Measurements from ENCODE around the gene TCERG1L.

Gene TCERG1L

GRCh38 chr10:131270461-131271190 lies 40.9 kb downstream of the TCERG1L start:
- no peak for TF ChIP-seq EGR1 (IDR thresholded peaks at IDR 0.05)
- TF ChIP-seq REST (IDR thresholded peaks at IDR 0.05; ENCODE audit: low read depth) = no peak
- no peak for TF ChIP-seq TAF1 (IDR thresholded peaks at IDR 0.05; ENCODE audit: low read depth)

GRCh38 chr10:131269776-131270460 lies 41.6 kb downstream of the TCERG1L start:
- no peak for TF ChIP-seq EP300 (IDR thresholded peaks at IDR 0.05; ENCODE audit: borderline replicate concordance)
- TF ChIP-seq EGR1 (IDR thresholded peaks at IDR 0.05) = no peak
- no peak for TF ChIP-seq MAX (IDR thresholded peaks at IDR 0.05)
- TF ChIP-seq TCF12 (IDR thresholded peaks at IDR 0.05; ENCODE audit: low read depth) = no peak
- no peak for TF ChIP-seq FOXM1 (IDR thresholded peaks at IDR 0.05; ENCODE audit: borderline replicate concordance, low read depth)
- TF ChIP-seq RAD21 (IDR thresholded peaks at IDR 0.05; ENCODE audit: low read depth) = no peak
- TF ChIP-seq USF1 (IDR thresholded peaks at IDR 0.05) = no peak
- TF ChIP-seq YY1 (IDR thresholded peaks at IDR 0.05; ENCODE audit: low read depth) = no peak
- no peak for TF ChIP-seq NFIC (IDR thresholded peaks at IDR 0.05)
- no peak for TF ChIP-seq ZBTB7A (IDR thresholded peaks at IDR 0.05; ENCODE audit: low read depth)
- no peak for TF ChIP-seq TEAD4 (IDR thresholded peaks at IDR 0.05)
- no peak for TF ChIP-seq REST (IDR thresholded peaks at IDR 0.05; ENCODE audit: low read depth)
- TF ChIP-seq TAF1 (IDR thresholded peaks at IDR 0.05; ENCODE audit: low read depth) = no peak
- no peak for TF ChIP-seq CREB1 (IDR thresholded peaks at IDR 0.05; ENCODE audit: low read depth)

GRCh38 chr10:131267814-131268095 lies 43.8 kb downstream of the TCERG1L start:
- no peak for TF ChIP-seq ZBTB7A (IDR thresholded peaks at IDR 0.05; ENCODE audit: low read depth)
- no peak for TF ChIP-seq TCF12 (IDR thresholded peaks at IDR 0.05; ENCODE audit: low read depth)
- no peak for TF ChIP-seq TEAD4 (IDR thresholded peaks at IDR 0.05)
- no peak for TF ChIP-seq REST (IDR thresholded peaks at IDR 0.05; ENCODE audit: low read depth)

- TF ChIP-seq USF1 (IDR thresholded peaks at IDR 0.05) = no peak
- no peak for TF ChIP-seq YY1 (IDR thresholded peaks at IDR 0.05; ENCODE audit: low read depth)
- no peak for TF ChIP-seq TCF12 (IDR thresholded peaks at IDR 0.05; ENCODE audit: low read depth)
- TF ChIP-seq EGR1 (IDR thresholded peaks at IDR 0.05) = no peak
- no peak for TF ChIP-seq TAF1 (IDR thresholded peaks at IDR 0.05; ENCODE audit: low read depth)
- no peak for TF ChIP-seq ZBTB7A (IDR thresholded peaks at IDR 0.05; ENCODE audit: low read depth)
- TF ChIP-seq MAX (IDR thresholded peaks at IDR 0.05) = no peak
These were observed 44.3 kb downstream of the TCERG1L start for GRCh38 chr10:131266936-131267813.
